NB4 (cell line): ENCODE data around the gene FXYD7.

Experiments used
- DNase-seq: peaks from one replicate; pipeline ENCODE4 v3.0.0; 2010; ENCODE audit warnings: low read depth
- H3K4me3 ChIP-seq: one replicate; pipeline ENCODE4 v1.5.1; 2011; ENCODE audit warnings: mild to moderate bottlenecking, low read depth, low read length, moderate library complexity
- CTCF ChIP-seq: IDR thresholded peaks from one replicate; pipeline ENCODE4 v1.5.1; 2012; ENCODE audit warnings: low read depth, low read length
- MAX ChIP-seq: IDR thresholded peaks from 2 replicates; pipeline ENCODE4 v1.6.1; 2011; ENCODE audit warnings: low read depth, low read length
- MYC ChIP-seq: IDR thresholded peaks from 2 replicates; pipeline ENCODE4 v1.6.1; 2011; ENCODE audit warnings: low read depth, low read length
- POLR2A ChIP-seq: IDR thresholded peaks from 2 replicates; pipeline ENCODE4 v1.6.1; 2011; ENCODE audit warnings: mild to moderate bottlenecking; ENCODE audit not compliant: insufficient read length; ENCODE audit errors: extremely low read depth

The FXYD7 gene

GRCh38 chr19:35123573-35123972 lies 19.5 kb upstream of the FXYD7 start:
- TF ChIP-seq MYC = no peak
- no peak overlapping the region for H3K4me3 ChIP-seq
- no peak for DNase-seq

GRCh38 chr19:35124098-35125060 lies 18.7 kb upstream of the FXYD7 start:
- peak; percentile 27 for DNase-seq
- TF ChIP-seq CTCF = no peak
- TF ChIP-seq MYC = no peak
- TF ChIP-seq POLR2A = no peak
- TF ChIP-seq MAX = no peak
- no peak overlapping the region for H3K4me3 ChIP-seq

GRCh38 chr19:35125270-35125717 lies 17.8 kb upstream of the FXYD7 start:
- TF ChIP-seq MYC (no peak), MAX (no peak), POLR2A (no peak), CTCF (no peak)
- no peak overlapping the region for H3K4me3 ChIP-seq
- no peak for DNase-seq

- no peak overlapping the region for H3K4me3 ChIP-seq
- TF ChIP-seq POLR2A (no peak), MYC (no peak), CTCF (no peak), MAX (no peak)
- no peak for DNase-seq
Measured at GRCh38 chr19:35125749-35126623, 17.1 kb upstream of the FXYD7 start.

GRCh38 chr19:35126624-35126959 lies 16.5 kb upstream of the FXYD7 start:
- no peak for DNase-seq
- H3K4me3 ChIP-seq = no peak overlapping the region
- TF ChIP-seq CTCF (no peak), MAX (no peak), POLR2A (no peak)

GRCh38 chr19:35127871-35128270 lies 15.2 kb upstream of the FXYD7 start:
- TF ChIP-seq POLR2A (no peak), MAX (no peak), MYC (no peak), CTCF (no peak)
- H3K4me3 ChIP-seq = no peak overlapping the region
- no peak for DNase-seq
